Epithelial cell of prostate (primary cell): ENCODE results near the gene CCDC92.
A peak's percentile ranks its signal among the peaks of the same experiment; 100 is the strongest.

ENCODE experiments used
- DNase-seq: peaks from one replicate; pipeline ENCODE4 v3.0.0-alpha.2; 2011; ENCODE audit warnings: low read depth, low spot score
- H3K27ac ChIP-seq: fragments of 450-650 bp; 2 replicates; pipeline ENCODE4 v1.5.1; 2017; ENCODE audit warnings: mild to moderate bottlenecking

The CCDC92 gene

DNA sequence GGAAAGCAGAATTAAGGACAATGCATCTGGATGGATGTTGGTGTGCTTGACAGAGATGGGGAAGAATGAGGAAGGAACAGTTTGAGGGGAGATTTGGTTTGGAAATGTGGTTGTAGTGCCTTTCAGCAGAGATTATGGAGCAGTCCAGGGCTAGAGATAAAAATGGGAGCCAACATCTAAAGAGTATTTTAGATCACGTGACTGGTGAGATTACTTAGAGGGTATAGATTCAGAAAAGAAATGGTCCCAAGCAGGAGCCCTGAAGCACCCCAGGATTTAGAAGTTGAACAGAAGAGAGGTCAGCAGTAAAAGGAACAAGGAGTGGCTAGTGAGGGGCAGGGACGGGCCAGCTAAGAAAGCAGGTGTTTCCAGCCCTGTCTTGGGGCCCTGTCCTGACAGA, 30.0 kb upstream of the CCDC92 start:
- no peak overlapping the region for H3K27ac ChIP-seq
- no peak for DNase-seq

DNA sequence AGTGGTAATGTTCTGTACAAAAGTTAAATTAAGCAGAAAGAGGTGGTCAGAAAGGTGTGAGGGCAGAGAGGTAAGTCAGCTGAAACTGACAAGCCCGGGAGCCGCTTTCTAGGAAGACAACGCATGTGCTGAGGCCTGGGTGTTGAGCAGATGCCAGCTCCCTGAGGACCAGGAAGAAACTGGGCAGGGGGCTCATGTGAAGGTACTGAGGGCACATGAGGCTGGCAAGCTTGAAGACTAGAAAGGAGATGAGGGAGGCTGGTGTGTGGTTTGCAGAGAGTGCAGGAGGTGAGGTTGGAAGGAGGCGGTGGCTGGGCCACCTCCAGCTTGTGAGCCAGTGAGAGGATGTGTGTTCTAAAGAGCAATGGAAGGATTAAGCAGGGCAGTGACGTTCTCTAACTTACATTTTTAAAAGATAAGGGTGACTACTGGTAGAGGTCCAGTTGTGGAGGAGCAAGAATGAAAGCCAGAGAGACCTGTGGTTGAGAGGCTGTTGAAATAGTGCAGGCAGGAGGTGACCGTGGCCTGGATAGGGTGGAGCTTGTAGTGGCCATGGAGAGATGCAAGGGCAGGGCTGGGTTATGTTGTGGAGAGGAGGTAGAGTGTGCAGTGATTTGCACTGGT, 29.5 kb upstream of the CCDC92 start:
- DNase-seq: no peak
- H3K27ac ChIP-seq: no peak overlapping the region

GRCh38 chr12:124001343-124001742, 28.7 kb upstream of the CCDC92 start:
- no peak overlapping the region for H3K27ac ChIP-seq
- DNase-seq: no peak

- H3K27ac ChIP-seq: no peak overlapping the region
- DNase-seq: no peak
These were observed 27.5 kb upstream of the CCDC92 start for GRCh38 chr12:124000111-124000510.

DNA sequence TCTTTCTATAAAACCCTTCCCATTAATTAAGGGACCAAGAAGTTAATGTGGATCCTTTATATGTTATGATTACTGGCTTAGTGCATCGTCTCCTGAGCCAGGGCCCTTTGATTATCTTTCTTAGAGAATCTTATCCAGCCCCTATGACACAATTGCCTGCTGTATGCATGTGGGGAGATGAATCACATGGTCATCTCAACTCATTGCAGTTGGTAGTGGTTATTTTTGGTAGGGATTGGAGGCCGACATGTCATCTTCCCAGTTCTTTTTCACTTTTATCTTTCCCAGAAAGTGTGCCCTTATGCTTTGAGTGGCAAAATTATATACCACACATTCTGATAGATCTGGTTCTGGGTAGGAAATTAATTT, 26.3 kb upstream of the CCDC92 start:
- H3K27ac ChIP-seq: no peak overlapping the region
- no peak for DNase-seq

DNA sequence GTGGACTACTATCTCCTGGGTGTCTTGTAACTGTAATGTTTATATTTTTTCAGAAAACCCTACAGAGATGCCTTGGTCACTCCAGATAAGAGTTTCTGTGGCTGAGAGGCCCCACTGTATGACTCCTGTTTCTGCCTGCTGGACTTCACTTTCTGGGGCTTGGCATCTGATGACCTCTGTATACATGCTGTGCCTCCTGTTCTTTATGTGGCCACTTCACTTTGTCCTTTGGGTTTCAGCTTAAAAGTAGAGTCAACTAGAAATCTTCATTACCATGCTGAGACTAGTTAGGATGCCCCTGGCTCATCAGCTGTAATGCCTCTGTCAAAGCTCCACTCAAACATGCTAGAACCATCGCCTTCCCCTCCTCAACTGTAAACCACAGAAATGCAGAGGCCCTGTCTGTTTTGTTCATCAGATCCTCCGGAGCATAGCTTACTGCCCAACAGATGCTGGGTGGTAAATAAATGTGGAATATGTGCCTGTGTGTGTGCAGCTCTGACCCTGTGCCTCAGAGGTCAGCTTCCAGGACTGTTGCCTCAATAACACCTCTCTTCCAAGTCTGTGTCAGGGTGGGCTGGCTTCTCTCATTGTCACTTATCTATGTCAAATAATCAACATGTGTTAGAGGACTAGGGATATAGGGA, 25.8 kb upstream of the CCDC92 start:
- DNase-seq: no peak
- no peak overlapping the region for H3K27ac ChIP-seq

- DNase-seq: no peak
- H3K27ac ChIP-seq: no peak overlapping the region
These were observed 25.3 kb upstream of the CCDC92 start for GRCh38 chr12:123997908-123998307.

DNA sequence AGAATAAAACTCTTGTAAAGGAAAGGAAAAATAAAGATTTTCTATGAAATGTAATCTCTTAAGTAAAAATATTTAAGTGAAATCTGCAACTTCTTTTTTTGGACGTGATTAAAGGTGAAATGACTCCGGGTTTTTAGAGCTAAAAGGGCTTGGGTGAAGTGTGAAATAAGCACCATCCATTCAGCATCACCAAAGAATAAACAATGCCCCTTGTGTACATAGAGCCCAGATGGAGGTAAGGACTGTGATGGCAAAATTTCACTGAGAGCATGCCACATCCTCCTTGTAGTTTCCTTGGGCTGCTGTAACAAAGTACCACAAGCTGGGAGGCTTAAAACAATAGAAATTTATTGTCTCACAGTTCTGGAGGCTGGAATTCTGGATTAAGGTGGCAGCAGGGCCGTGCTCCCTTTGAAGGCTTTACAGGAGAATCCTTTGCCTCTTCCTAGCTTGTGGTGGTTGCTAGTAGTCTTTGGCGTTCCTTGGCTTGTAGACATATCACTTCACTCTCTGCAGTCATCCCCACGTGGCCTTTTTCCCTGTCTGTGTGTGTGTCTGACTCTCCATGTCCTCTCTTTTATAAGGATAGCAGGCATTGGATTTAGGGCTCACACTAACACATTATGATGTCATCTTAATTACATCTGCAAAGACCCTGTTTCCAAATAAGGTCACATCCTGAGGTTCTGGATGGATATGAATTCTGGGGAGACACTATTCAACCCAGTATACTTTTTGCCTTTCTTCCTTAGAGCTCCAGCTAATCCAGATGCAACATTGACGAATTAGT, 24.6 kb upstream of the CCDC92 start:
- no peak for DNase-seq
- H3K27ac ChIP-seq: no peak overlapping the region

DNA sequence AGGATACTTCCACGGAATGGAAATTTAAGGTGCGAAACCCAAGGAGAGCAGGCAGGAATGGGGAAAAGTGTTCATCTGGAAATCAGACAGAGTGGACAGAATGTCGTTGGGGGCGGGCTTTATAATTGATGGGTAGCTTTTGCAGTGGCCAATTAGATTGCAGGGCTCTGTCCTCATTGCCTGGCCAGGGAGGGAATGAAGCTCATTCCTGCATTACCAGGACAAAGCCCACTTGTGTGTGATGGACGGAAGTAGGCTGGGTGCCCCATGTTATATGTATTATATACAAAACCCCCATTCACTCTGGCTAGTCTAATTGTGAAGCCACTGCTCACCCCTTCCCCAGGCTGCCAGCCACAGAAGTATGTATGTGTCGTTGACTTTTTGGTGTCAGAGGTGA, 23.9 kb upstream of the CCDC92 start:
- no peak for DNase-seq

GRCh38 chr12:123995023-123995748, 22.6 kb upstream of the CCDC92 start:
- DNase-seq: peak; percentile 85
- peak overlapping the region; percentile 17 for H3K27ac ChIP-seq

More for the DNA sequence above, 23.9 kb upstream of the CCDC92 start:
- no peak overlapping the region for H3K27ac ChIP-seq

DNA sequence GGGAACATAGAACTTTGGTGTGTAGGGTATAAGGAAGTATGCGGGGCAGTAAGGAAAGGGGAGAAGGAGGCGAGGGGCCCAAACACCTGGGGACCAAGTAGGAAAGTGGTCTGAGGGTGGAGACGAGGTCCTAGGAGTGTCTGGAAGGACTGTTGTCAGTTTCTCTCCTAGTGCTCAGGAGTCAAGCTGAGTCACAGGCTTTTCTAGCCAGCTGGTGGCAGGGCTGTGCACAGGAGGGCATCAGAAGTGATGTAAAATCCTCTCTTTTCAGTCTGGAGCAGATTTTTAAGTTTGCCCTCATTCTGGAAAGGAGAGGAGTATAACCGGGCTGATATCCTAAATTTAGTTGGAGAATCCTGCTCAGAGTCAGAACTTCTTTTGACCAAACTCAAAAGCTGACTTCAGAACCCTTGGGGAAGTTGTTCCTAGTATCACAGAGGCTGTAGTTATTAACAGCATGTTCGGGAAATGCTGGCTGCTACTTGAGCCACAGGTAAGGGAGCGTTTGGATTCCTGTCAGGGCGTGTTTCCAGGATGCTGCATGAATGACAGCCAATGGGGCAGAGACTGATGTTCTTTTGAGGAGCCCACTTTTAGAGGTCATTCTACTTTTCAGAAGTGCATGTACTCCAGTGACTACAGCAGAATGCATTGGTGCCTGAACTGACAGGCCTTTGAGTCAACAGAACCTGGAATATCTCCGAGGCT, 19.6 kb upstream of the CCDC92 start:
- DNase-seq: no peak
- peak overlapping the region; percentile 80 for H3K27ac ChIP-seq

DNA sequence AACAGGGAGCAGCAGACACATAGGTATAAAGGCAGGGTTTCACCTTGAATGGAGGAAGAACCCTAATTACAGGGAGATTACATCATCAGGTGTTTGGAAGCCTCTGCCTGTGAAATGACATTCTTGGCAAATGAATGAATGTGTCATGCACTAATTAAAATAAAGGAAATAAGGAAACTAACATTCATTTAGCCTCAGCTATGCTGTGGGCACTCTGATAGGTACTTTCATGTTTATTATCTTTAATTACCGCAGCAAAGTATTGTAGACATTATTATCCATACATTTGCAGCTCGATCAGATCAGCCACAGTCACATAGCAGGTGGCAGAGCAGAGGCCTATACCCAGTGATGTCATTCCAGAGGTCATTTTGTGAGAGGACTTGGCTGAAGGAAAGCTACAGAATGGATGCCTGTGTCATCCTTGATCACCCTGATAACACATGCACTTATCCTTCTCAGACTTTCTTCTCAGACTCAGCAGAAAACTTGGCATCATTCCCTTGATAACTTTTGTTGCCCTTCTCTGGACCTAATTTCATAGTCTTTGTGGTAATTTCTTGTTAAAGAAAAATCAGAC, 18.8 kb upstream of the CCDC92 start:
- peak overlapping the region; percentile 80 for H3K27ac ChIP-seq
- DNase-seq: no peak

GRCh38 chr12:123990511-123990910, 17.9 kb upstream of the CCDC92 start:
- no peak for DNase-seq
- H3K27ac ChIP-seq: peak overlapping the region; percentile 80

- DNase-seq: no peak
- peak overlapping the region; percentile 80 for H3K27ac ChIP-seq
These were observed 17.1 kb upstream of the CCDC92 start for GRCh38 chr12:123989753-123990152.

DNA sequence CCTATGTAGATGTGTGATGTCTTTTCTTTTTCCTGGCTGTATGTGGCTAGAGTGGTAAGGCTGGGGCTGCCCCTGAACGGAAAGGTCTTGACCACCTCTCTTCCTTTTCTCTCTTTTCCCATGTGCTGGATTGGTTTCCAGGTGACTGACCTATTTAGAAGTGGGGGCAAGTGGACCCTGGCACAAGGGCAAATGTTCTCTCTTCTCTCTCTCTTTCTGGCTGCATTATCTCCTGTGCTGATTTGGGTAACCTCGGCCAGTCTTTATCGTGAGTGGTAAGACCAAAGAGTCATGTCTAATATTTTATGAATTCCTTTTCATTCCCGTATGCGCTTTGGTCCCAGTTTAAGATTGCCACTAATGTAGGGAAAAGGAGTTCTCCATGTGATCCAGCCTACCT, 16.5 kb upstream of the CCDC92 start:
- H3K27ac ChIP-seq: no peak overlapping the region
- DNase-seq: no peak

DNA sequence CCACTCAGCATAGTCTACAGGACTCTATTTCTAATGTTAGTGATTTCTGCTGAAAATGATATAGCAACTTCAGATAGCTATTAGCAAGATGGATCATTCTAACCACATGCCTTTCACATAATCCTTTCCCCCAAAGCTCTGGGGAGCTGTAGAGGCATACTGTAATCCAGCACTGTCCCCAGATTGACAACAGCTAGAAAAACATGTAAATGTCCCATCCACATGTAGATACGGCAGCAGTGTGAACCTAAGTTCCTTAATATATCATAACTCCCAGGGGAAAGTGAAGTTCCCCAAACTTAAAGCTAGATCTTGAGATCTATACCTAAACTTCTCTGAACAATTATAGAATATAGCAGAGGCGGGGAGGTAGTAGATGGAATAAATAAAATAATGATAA, 14.4 kb upstream of the CCDC92 start:
- no peak overlapping the region for H3K27ac ChIP-seq
- no peak for DNase-seq

- DNase-seq: no peak
- H3K27ac ChIP-seq: no peak overlapping the region
These were observed 13.8 kb upstream of the CCDC92 start for GRCh38 chr12:123986374-123986965.

GRCh38 chr12:123984903-123985302, 12.3 kb upstream of the CCDC92 start:
- no peak overlapping the region for H3K27ac ChIP-seq

DNA sequence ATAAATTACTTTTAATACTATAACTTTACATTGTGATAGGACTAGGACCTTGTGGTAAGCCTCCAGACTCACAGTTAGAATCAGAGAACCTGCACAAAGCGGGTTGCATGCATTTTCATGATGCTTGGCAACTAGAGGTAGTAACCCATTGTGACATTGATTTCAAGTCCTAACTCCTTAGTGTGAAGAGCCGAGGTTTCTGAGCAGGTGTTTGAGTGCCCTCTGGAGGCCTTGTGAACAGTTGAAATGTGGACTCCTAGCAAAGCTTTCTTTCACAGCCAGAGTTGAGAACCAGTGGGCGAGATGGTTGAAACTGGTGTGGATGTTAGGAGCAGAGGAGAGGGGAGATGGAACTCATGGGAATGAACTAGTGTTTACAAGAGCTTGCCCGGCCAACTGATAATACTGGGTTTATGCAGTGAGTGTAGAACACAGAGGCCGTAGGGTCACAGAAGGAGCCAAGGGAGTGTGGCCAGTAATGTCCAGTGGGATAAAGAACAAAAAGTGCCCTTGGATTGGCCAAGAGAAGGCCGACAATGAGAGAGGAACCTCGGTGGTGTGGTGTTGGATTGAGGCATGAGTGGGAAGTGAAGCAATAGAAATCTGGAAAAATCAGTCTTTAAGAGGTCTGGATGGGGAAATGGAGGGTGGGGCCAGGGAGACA, 11.3 kb upstream of the CCDC92 start:
- no peak for DNase-seq
- no peak overlapping the region for H3K27ac ChIP-seq

More at GRCh38 chr12:123984903-123985302, 12.3 kb upstream of the CCDC92 start:
- DNase-seq: no peak
